NOMO-1 treated with DMSO at 0.1 percent for 48 hours (cell line): Measurements from ENCODE around the gene MSTN.

Experiments
- DNase-seq: peaks from one replicate; lab custom pipeline; 2025; ENCODE audit not compliant: unreplicated experiment; lab: John Stamatoyannopoulos, UW

The MSTN gene

DNA sequence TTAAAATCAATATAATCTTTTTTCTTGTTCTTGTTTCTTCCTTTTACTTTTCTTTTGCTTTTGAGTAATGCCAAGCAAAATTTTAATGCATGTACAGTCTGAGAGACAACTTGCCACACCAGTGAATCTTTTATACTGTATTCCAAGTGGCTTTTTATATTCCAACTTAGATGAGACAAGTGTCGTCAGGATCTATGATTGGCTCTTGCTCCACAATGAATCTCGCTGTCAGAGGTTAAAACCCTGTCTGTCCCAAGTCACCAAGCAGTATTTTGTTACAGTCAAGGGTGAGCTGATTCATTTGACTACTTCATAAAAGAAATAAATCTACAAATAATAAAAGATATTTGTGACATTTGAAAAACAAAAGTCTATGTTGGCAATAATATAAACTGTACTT lies at the start of gene MSTN:
Gene MSTN, minus strand, starts transcription at position 129 of the 400 bp plus-strand sequence. CDS start 133 bp downstream, outside the sequence.
- DNase-seq = no peak

DNA sequence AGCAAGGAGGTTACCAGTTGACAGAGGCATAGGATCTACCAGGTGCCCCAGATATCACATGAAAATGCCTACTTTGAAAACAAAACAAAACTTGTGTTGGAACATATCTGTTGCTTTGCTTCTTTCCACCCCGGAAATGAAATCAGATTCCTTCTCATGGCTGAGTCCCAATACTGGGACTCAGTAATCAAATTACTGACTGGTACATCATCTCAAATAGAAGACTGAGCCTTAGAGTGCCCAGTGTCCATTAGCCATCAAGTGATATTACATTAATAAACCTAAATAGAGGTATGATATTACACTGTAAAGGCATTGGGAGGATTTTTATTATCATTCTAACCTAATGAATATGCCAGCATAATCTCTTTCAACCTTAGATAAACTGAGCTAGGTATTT lies 48.6 kb upstream of the MSTN start:
- no peak for DNase-seq

DNA sequence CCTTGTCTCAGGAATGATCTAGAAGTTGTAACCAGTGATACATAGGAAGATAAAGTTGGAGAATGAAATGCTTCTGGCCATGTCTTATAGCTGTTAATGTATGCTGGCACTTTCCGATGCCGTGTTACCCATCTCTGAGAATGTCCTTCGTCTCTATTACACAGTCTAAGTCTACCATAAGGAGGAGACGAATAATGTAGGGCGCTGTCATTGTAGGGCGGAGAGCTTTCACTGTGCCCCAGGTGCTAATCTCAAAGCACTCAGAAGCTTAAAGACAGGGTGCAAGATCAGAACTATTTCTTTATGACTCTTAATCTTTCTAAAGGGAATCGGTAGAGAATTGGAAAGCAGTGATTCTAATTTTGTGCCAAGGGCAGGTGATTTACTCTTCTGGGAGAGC lies 48.2 kb upstream of the MSTN start:
- no peak for DNase-seq

DNA sequence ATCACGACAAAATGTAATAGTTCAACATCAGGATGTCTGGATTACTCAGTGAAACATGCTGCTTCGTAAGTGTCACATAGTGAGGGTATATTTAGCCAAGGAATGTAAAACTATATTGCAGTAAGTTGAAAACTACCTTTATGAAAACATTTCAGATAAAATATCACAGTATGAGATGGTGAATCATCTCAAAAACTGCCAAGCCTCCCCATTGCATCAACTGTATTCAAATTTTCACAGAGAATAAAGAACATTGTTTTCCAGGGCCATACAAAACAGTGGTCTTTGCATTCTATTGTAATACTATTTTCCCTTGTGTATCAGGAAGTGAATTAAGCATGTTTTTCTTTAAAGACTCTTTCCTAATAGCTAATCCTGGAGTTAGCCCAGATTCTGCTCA lies 47.6 kb upstream of the MSTN start:
- DNase-seq = no peak

DNA sequence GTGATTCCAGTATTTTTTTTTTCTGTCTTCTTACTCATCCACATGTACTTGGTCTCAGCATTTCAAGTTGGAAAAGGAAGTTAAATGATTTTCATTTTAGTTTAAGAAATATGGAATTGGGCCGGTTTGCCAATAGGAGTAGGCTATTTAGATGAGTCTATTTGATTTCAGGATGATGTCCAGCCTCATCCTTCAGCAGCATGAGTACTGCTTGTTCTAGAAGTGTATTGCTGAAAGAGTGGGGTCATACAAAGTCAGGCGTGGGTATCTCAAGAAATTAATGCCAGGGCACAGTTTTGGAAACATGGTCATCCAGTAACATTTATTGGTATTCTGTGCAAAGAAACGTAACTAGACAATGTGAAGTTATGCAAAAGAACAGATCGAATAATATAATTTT lies 44.9 kb upstream of the MSTN start:
- DNase-seq = no peak

DNA sequence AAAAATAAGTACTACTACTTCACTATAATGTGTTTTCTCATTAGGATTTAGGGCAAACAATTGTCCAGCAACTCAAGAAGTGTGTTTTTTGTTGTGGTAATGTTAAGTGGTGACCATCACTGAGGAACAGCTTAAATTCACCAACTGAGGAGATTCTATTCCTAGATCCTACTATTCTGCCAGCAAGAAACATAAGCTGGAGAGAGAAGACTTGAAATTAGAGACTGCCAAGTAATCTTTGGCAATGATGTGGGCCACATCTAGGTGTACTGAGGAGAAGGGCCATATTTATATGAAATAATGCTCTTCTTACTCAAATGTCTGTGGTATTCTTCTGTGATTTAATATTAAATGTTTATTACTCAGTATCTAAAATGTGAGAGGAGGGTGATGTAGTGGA lies 44.3 kb upstream of the MSTN start:
- no peak for DNase-seq

DNA sequence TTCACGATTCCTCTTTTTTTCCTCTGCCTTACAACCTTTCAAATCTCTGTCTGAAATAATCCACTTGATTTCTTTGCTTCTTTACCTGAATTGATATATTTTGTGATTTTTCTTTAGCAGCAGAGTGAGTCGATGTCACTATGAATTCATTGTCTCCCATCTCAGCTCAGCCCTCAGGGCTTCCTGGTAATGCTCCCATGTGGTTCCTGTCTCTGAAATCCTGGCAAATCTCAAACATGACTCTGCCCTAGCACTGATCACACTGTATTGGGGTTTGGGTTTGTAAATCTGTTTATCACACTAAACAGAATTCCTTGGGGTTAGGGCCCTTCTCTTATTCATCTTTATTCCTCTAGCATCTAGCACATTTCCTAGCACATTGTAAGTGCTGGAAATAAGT lies 43.0 kb upstream of the MSTN start:
- no peak for DNase-seq

DNA sequence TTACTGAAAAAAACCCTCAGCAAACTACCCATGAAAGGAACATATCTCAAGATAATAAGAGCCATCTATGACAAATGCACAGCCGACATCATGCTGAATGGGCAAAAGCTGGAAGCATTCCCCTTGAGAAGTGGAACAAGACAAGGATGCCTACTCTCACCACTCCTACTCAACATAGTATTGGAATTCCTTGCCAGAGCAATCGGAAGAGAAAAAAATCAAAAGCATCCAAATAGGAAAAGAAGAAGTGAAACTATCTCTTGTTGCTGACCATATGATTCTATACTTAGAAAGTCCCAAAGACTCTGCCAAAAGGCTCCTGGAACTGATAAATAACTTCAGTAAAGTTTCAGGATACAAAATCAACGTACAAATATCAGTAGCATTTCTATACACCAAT lies 40.6 kb upstream of the MSTN start:
- no peak for DNase-seq

DNA sequence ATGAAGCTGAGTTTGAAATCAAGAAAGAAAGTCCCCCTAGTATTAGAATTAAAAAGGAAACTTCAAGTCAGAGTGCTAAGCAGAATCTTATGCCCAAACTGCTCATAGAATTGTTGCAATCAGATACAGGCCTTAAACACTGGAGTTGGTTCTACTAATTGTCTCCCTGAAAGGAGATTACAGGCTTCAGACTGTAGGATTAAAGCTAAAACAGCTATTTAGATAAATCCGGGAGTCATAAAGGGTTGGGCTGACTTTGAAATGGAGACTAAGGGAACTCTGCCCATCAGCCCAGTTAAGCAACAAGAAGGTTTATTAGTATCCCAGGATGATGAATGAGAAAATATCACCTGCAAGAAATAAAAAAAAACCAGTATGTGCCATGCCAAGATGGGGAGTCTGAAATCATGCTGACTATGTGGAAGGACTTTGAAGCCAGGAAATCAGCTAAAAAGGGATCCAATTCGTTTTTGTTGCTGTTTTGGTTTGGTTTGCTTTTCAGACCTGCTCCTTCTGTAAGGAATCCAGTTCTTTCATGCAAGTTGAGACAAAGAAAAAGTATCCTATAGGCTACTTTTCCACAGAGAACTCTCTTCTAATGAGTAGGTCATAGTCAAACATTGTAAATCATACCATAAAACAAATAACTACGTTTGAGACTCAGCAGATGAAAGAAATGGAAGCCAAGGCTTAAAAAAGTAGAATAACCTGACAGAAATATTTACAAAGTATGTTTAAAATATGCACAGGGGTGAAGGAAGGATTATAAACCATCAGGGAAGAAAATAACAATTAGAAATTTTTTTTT lies 37.6 kb upstream of the MSTN start:
- DNase-seq = no peak

DNA sequence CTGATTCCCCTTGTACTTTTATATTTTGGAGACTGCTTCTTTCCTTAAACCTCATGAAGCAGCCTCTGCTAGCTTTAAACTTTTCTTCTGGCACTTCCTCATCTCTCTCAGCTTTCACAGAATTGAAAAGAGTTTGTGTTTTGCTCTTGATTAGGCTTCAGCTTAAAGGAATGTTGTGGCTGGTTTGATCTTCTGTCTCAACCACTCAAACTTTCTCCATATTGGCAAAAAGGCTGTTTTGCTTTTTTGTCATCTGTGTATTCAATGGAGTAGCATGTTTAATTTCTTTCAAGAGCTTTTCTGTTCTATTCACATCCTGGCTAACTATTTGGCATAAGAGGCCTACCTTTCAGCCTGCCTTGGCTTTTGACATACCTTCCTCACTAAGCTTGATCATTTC lies 36.3 kb upstream of the MSTN start:
- no peak for DNase-seq

DNA sequence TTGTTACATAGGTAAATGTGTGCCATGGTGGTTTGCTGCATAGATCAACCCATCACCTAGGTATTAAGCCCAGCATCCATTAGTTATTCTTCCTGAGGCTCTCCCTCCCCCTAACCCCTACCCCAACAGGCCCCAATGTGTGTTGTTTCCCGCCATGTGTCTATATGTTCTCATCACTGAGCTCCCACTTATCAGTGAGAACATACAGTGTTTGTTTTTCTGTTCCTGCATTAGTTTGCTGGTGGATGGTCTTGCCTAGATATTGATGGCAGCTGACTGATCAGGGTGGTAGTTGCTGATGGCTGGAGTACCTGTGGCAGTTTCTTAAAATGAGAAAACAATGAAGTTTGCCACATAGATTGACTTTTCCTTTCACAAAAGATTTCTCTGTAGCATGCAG lies 34.6 kb upstream of the MSTN start:
- DNase-seq = no peak

DNA sequence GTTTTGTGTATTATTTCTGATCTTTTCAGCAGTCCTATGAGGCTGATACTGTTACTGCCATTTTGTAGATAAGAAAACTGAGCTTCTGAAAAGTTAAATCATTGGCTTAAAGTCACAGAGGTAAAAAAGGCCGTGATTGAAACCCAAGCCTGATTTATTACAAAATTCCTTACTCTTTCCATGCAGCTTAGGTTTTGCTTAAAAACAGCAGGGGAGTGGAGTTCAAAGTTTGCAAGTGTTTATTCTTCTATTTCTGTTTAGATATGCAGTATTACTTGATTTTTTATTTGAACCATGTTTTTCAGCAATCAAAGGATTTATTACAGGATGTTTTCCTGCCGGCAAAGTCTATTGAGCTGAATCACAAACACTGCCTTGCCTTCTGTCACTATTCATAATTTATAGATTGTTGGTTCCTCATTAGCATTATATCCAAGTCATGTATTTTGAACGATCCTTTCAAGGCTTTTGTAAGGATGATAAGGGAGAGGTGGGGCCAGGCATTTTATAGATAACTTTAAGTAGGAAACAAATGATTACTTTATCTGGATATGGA lies 31.9 kb upstream of the MSTN start:
- no peak for DNase-seq

DNA sequence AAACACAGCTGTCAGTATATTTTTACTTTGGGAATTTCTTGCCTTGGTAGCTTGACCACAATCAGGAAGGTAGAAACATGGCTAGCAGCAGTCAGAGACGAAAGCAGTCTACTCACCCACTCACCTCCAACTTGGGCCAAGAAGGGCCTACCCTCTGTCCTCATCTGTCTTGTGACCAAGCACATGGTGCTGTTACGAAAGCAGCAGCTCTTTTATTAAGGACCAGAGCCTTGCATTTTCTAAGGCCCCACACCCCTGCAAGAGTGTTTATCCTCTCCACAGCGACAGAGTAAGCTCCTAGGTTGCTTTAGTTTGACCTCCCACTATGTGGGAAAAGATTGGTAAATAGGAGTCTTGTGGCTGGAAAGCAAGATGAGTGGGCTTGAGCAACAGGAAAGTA lies 31.3 kb upstream of the MSTN start:
- DNase-seq = no peak

DNA sequence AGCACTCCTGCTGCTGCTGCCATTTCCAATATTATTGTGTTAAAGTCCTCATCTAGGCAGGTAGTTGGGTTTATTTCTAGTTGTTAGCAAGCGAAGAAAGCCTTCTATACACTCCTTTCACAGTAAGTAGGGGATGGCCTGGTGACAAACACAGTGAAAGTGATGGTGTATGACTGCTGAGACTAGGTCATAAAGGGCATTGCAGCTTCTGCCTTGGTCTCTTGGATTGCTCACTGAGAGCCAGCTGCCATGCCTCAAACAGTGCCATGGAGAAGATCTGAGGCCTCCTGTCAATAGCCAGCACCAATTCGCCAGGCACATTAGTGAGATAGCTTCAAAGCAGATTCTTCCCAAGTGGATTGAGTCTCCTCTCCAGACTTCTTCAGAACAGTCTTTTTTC lies 27.6 kb upstream of the MSTN start:
- DNase-seq = no peak

DNA sequence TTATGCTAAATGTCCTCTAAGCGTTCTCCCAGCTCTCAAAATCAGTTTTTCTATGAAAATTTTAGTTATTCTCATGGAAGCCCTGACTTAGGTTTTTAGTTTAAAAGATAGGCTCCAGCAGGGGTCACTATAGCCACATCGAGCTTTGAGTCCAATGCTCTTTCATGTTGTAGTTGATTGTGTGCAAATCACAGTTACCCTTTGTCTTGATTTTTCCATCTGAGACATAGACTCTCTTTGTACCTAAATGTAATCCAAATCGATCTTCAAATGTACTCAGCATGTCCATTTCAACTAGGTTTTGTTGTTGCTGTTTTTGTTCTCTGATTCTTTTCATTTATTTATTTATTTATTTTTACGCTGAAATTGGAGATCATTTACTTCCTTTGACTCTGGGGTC lies 26.4 kb upstream of the MSTN start:
- peak; percentile 52 for DNase-seq

DNA sequence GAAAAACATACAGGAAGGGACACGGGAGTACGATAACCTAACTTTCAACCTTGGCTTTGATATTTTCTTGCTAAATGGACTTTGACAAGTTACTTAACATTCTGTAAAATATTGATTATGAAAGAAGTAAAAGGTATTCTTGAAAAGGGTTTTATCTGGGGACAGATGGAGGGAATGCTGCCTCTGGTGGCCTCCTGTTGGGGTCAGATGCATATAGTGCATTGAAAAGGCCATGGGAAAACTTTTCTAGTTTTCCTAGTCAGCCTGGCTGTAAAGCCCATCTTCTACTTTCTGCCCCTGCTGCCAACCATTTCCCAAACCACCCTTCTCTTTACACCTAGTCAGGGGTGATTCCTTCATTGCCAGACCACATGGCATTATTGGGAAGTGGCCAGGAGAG lies 22.2 kb upstream of the MSTN start:
- DNase-seq = no peak

DNA sequence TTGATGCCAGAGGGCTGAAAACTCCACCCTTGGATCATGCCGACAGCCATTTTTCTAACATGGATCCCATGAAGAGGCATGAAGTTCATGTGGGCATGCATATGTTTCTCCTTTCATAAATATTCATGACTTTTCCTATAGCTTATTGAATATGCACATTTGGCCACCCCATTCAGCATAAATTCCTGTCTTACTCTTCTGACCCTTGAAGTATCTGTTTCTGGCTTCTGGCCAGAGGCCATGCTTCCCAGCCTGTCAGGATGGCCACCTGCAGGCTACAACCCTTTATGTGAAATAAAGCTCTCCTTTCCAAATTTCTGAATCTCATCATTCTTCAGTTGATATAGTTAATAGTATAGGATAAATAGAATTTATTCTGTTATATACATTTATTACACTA lies 19.6 kb upstream of the MSTN start:
- no peak for DNase-seq

DNA sequence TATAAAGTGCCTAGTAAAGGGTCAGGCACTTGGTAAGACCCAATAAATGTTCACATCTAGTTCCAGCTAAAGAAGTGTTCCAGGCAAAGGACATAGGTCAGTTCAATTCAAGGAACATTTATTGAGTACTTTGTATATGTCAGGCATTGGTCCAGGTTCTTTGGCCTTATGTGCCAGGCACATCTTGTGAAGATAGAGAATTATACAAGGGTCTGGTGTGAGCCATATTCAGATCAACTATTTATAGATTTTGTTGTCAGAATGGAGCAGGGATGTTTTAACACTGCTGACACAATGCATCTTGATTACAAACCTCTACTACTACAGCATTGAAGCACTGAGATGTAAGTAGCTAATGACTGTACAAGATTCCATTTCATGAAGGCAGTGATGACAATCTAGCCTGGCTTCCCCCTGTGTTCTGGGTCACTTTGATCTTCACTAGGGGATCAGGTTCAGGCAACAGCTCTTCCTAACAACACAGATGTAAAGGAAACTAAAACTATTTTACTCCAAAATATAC lies 18.1 kb upstream of the MSTN start:
- no peak for DNase-seq

DNA sequence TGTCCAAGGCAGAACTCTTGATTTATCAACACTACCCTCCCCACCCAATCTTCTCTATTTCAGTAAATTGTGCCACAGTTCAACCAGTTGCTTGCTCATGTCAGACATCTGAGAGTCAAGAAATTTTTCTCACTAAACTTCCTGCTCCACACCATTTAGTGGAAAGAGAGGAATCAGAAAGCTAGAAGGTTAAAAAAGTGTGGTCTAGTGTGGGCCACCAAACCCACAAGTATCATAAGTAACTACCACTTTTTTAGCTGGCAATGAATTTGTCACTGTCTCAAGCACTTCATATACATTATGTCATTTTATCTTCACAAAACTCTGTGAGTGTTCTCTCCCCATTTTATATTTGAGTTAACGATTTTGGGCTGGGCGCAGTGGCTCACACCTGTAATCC lies 16.6 kb upstream of the MSTN start:
- DNase-seq = no peak

DNA sequence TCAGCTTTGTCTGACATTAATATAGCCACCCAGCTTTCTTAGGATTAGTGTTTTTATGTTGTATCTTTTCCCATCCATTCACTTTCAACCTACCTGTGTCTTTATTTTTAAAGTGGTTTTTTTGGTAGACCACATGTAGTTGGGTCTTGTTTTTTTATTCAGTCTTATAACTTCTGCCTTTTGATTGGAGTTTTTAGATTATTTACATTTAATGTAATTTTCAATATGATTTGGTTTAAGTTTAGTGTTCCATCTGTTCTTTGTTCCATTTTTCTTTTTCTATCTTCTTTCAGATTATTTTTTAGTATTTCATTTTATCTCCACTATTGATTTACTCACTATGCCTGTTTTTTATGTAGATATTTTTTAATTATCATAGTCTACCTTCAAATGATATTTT lies 13.1 kb upstream of the MSTN start:
- DNase-seq = no peak

DNA sequence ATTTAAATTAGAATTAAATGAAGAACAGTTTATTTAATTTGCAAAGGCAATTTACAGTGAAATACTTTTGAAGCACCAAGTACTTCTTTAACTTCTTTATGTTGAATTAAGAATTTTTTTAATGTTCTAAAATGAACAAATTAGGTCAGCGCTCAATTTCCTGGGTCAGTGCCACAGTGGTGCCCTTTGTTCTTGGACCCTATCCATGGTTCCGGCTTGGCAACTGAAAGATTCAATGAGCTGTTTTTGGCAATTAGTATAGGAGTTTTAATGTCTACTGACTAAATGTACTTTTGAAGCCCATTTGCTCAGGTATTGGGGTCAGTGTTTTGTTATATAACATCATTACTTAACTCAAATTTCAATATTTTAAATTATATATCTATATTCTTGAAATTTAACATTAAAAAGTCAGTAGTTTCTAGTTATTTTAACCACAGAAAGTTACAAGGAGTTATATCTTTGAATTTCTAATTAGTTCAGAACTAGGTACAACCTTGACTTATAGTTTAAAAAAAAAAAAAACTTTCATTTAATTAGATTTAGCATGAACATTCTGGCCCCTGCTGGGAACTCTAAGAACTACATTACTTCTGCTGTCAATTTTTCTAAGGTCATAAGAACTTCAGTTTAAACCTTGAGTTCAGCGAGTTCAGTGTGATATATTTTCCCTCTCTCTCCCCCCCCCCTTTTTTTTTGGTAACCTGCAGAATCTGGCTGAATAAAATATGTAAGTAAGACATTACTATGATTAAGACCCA lies 7.6 kb upstream of the MSTN start:
- DNase-seq = peak; percentile 40

DNA sequence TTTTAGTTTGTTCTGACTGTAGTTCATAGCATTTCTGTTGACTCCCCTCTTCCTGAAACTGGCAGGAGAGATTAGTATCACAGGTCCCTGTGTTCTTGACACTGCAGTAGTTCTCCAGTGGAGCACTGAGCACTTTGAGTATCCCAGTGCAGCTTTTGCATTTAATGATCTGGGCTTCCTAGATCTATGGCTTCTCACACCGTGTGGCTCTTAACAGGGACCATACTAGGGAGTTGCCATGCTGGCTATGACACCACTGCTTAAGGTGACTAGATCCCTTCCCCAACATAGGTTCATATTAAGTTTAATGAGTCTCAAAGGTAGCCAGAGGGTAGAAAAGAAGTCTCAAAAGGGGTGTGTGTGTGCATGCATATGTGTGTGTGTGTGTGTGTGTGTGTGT lies 6.2 kb upstream of the MSTN start:
- DNase-seq = no peak
